Measurements from ENCODE around the gene FNDC3B.

DNA sequence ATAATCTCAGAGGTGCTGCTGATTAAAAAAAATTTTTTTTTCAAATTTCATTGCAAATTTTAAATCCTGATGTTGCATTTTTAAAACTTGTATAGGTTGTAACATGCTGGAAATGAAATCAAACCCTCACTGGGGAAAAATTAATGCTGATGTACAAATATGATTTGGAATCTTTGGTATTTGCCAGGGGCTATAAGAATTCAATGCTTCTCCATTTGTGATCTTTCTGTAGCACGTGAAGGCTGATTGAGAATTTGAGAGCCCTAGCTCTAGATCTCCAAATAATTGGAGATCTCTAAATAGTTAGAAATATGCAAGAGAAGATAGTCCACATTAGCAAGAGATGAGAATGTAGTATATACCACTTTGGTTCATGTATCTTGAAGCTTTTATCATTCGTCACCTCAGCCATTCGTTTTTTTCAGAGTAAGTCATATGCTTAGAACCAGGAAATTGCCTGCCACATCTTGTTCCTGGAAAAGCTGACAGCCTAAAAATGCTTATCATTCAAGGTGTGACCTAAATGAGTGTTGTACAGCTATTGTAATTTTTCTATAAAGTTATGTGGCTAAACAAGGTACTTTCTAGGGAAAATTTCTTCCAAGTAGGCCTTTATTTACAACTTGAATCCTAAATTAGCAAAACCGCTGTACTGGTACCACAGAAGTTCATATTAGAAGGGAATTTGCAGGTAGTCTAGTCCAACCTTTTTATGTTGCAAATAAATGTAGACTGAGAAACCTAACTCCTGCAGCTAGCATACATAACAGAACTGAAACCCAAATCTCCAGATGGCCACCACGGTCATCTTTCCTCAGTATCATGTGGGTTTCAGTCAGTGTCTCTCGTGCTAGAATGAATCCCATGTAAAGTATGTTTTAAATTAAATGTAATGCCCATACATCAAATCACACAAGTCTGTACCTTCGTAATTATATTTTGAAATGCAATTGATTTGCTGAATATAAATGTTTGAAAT lies 48.5 kb downstream of the FNDC3B start:
- TF ChIP-seq, protein P1, sequence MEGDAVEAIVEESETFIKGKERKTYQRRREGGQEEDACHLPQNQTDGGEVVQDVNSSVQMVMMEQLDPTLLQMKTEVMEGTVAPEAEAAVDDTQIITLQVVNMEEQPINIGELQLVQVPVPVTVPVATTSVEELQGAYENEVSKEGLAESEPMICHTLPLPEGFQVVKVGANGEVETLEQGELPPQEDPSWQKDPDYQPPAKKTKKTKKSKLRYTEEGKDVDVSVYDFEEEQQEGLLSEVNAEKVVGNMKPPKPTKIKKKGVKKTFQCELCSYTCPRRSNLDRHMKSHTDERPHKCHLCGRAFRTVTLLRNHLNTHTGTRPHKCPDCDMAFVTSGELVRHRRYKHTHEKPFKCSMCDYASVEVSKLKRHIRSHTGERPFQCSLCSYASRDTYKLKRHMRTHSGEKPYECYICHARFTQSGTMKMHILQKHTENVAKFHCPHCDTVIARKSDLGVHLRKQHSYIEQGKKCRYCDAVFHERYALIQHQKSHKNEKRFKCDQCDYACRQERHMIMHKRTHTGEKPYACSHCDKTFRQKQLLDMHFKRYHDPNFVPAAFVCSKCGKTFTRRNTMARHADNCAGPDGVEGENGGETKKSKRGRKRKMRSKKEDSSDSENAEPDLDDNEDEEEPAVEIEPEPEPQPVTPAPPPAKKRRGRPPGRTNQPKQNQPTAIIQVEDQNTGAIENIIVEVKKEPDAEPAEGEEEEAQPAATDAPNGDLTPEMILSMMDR (IDR thresholded peaks at IDR 0.05), result no peak
- TF ChIP-seq POLR2A (IDR thresholded peaks at IDR 0.05), result no peak

All from testis (tissue), 2 donors.